Endothelial cell of umbilical vein (primary cell): Measurements from ENCODE around the gene FAM241B. TPM values are rescaled to one million over a fixed set of nuclear protein-coding genes. Genes with fewer than 3 reads are reported as not detected.

Source experiments
- BruUV-seq: library from RNA; stranded (reverse); fragments of 400-500 nt; replicated peaks from 2 replicates; lab custom pipeline; 2021; lab: Mats Ljungman, UMichigan
- CTCF ChIA-PET: fragments of 300-600, 350-600 bp; sonication (Branson Sonifier 250); formaldehyde crosslinking; loops from one replicate; lab custom pipeline; 2021; ENCODE audit warnings: antibody characterized with exemption, inconsistent platforms; lab: Charles Lee
- POLR2A ChIA-PET: fragments of 300-600, 350-600 bp; sonication (Branson Sonifier 250); formaldehyde crosslinking; loops from one replicate; lab custom pipeline; 2021; ENCODE audit warnings: antibody characterized with exemption, inconsistent platforms; lab: Charles Lee
- DNase-seq: peaks from one replicate; pipeline ENCODE4 v3.0.0-alpha.2; 2011; ENCODE audit warnings: low read depth, low spot score
- FAIRE-seq: peaks from 2 replicates; lab custom pipeline; 2011; peaks lifted over from hg19 to GRCh38; lab: Jason Lieb, UNC
- H2AFZ ChIP-seq: 2 replicates; pipeline ENCODE4 v1.6.0; 2012; ENCODE audit warnings: low read depth, low read length, control low read depth, inconsistent platforms
- H3K27ac ChIP-seq: 2 replicates; pipeline ENCODE4 v1.5.1; 2011; ENCODE audit warnings: low read depth, mild to moderate bottlenecking, control low read depth, low read length, moderate library complexity; ENCODE audit not compliant: insufficient read depth
- H3K27me3 ChIP-seq, 2 experiments: 2 replicates each; pipeline versions ENCODE4 v1.6.0 to v1.6.1; 2011; ENCODE audit warnings: low read length in 2 of 2, mixed read lengths in 1 of 2; ENCODE audit not compliant: control insufficient read depth in 2 of 2, insufficient read depth in 2 of 2
- H3K36me3 ChIP-seq, 2 experiments: 2 replicates in 1 of 2; 3 replicates in 1 of 2; pipeline ENCODE4 v1.5.1; 2011; ENCODE audit warnings: low read length in 2 of 2, mild to moderate bottlenecking in 1 of 2, moderate library complexity in 1 of 2; ENCODE audit not compliant: control insufficient read depth in 2 of 2, insufficient read depth in 2 of 2; ENCODE audit errors: extremely low read depth in 1 of 2
- H3K4me1 ChIP-seq: 3 replicates; pipeline ENCODE4 v1.5.1; 2011; ENCODE audit warnings: mild to moderate bottlenecking, low read length; ENCODE audit not compliant: control insufficient read depth, insufficient read depth; ENCODE audit errors: extremely low read depth
- H3K4me2 ChIP-seq: 2 replicates; pipeline ENCODE4 v1.6.1; 2011; ENCODE audit warnings: low read length, control low read depth, mixed read lengths; ENCODE audit not compliant: insufficient read depth
- H3K4me3 ChIP-seq, 3 experiments: fragments of 200-600 bp in 1 of 3; sonication (generic), shearing (Covaris generic) in 1 of 3; replicated peaks in 1 of 3; 2 replicates each; pipeline ENCODE4 v1.5.1; 2011 to 2016; ENCODE audit warnings: control low read depth in 3 of 3, low read length in 3 of 3, mild to moderate bottlenecking in 2 of 3, inconsistent platforms in 1 of 3, low read depth in 1 of 3, moderate library complexity in 1 of 3; ENCODE audit not compliant: insufficient read depth in 1 of 3
- H3K79me2 ChIP-seq: 2 replicates; pipeline ENCODE4 v1.6.0; 2012; ENCODE audit warnings: low read length, inconsistent platforms; ENCODE audit not compliant: control insufficient read depth, insufficient read depth
- H3K9ac ChIP-seq: replicated peaks from 2 replicates; pipeline ENCODE3; 2011; ENCODE audit warnings: low read length, control low read depth; ENCODE audit not compliant: insufficient read depth; ENCODE audit errors: extremely low read depth
- H3K9me1 ChIP-seq: replicated peaks from 3 replicates; pipeline ENCODE4 v1.6.0; 2011; ENCODE audit warnings: mild to moderate bottlenecking, low read length; ENCODE audit not compliant: control insufficient read depth, insufficient read depth; ENCODE audit errors: extremely low read depth
- H3K9me3 ChIP-seq: replicated peaks from 2 replicates; pipeline ENCODE4 v1.5.1; 2012; ENCODE audit warnings: low read length, inconsistent platforms; ENCODE audit not compliant: control insufficient read depth, insufficient read depth
- H4K20me1 ChIP-seq: replicated peaks from 2 replicates; pipeline ENCODE3; 2011; ENCODE audit warnings: mild to moderate bottlenecking, low read length; ENCODE audit not compliant: control insufficient read depth, insufficient read depth; ENCODE audit errors: extremely low read depth
- EZH2 ChIP-seq: IDR thresholded peaks from 2 replicates; pipeline ENCODE4 v1.6.1; 2012; ENCODE audit warnings: borderline replicate concordance, low read depth, mild to moderate bottlenecking, moderate library complexity, low read length, inconsistent platforms; ENCODE audit not compliant: severe bottlenecking
- FOS ChIP-seq: IDR thresholded peaks from 2 replicates; pipeline ENCODE4 v1.6.1; 2011; ENCODE audit warnings: mild to moderate bottlenecking, low read length, moderate library complexity, borderline replicate concordance; ENCODE audit not compliant: insufficient read depth
- JUN ChIP-seq: IDR thresholded peaks from 2 replicates; pipeline ENCODE4 v1.6.1; 2011; ENCODE audit warnings: borderline replicate concordance, low read depth; ENCODE audit not compliant: insufficient read length, insufficient read depth
- POLR2AphosphoS5 ChIP-seq: IDR thresholded peaks from 2 replicates; pipeline ENCODE4 v1.6.1; 2012; ENCODE audit warnings: low read depth, mild to moderate bottlenecking, control low read depth, low read length, moderate library complexity; ENCODE audit not compliant: insufficient read depth
- dilution Hi-C: fragments of 300-500 bp; cut with MboI; formaldehyde crosslinking; loops from one replicate; pipeline ENCODE4 v1.15.0; 2019; ENCODE audit warnings: low sequenced_read_pairs; ENCODE audit not compliant: extremely low pct_ligation_motif_present
- intact Hi-C: fragments of 100-400 bp; cut with micrococcal nuclease; formaldehyde crosslinking; loops from one replicate; pipeline ENCODE4 v1.10.0; 2022
- polyA plus RNA-seq, 4 experiments: library from polyadenylated mRNA; depleted of rRNA in 3 of 4; stranded (reverse) in 3 of 4; unstranded in 1 of 4; fragments of >200 nt; gene quantifications; 2 replicates each; pipeline versions ENCODE4 v1.2.1 to v1.2.3, GENCODE V29; 2011 to 2012; ENCODE audit warnings: missing spikeins in 1 of 4
- total RNA-seq: library from RNA; stranded (reverse); gene quantifications from 2 replicates; pipeline ENCODE4 v1.2.3, GENCODE V29; 2021

The FAM241B gene
- total and polyA plus RNA-seq, 2 donors (not counting 3 experiments of a cell fraction or from before 2014, with no cell fraction given), result 0.23 TPM; not detected in 1

- POLR2A ChIA-PET, result no interaction called here
- BruUV-seq, result no TSS peak
- CTCF ChIA-PET, result interaction anchor here (1.5 kb wide), 1 partner anchor 137 kb away, joined by 4 read pairs; no protein-coding TSS in a partner anchor
- no peak overlapping the region for H3K9ac ChIP-seq
- no peaks in the 10 kb centered on the region for H3K9me1 ChIP-seq
- FAIRE-seq, result no peak
- H3K36me3 ChIP-seq, result no peaks in the 10 kb centered on the region
- H3K4me2 ChIP-seq, result no peak overlapping the region
- no peak overlapping the region for H3K27ac ChIP-seq
- intact Hi-C loops (no loop called here), dilution Hi-C loops (no loop called here)
- no peak for DNase-seq
- H3K79me2 ChIP-seq, result no peaks in the 10 kb centered on the region
- peaks cover 2% of the 10 kb centered on the region for H3K4me1 ChIP-seq
- no peak for TF ChIP-seq EZH2
- H2AFZ ChIP-seq, result no peak overlapping the region
- no peak overlapping the region for H3K4me3 ChIP-seq
- peaks cover 7 to 11% of the 10 kb centered on the region in 2 experiments for H3K27me3 ChIP-seq
- H3K9me3 ChIP-seq, result no peaks in the 10 kb centered on the region
- no peaks in the 10 kb centered on the region for H4K20me1 ChIP-seq
Measured at GRCh38 chr10:69652111-69652856, 22.2 kb downstream of the FAM241B start.

GRCh38 chr10:69652857-69653199, 22.8 kb downstream of the FAM241B start:
- dilution Hi-C loops, result no loop called here
- Histone ChIP-seq H3K9me1 (no peaks in the 10 kb centered on the region), H3K27ac (no peak overlapping the region), H3K27me3 (peaks cover 7 to 13% of the 10 kb centered on the region in 2 experiments), H3K4me3 (no peak overlapping the region), H4K20me1 (no peaks in the 10 kb centered on the region), H3K4me2 (no peak overlapping the region), H2AFZ (no peak overlapping the region), H3K4me1 (peaks cover 2% of the 10 kb centered on the region), H3K79me2 (no peaks in the 10 kb centered on the region), H3K36me3 (no peaks in the 10 kb centered on the region), H3K9me3 (no peaks in the 10 kb centered on the region), H3K9ac (no peak overlapping the region)
- intact Hi-C loops, result no loop called here
- CTCF ChIA-PET, result interaction anchor here (1.5 to 1.6 kb wide), 2 partner anchors 44 to 137 kb away, joined by 3 to 4 read pairs; no protein-coding TSS in a partner anchor
- TF ChIP-seq JUN, result no peak
- TF ChIP-seq EZH2, result no peak
- TF ChIP-seq FOS, result no peak
- TF ChIP-seq POLR2AphosphoS5, result no peak
- FAIRE-seq (no peak), DNase-seq (no peak)
- POLR2A ChIA-PET, result no interaction called here
- no TSS peak for BruUV-seq
